K562 (cell line): ENCODE data around the gene RGL2. TPM values are rescaled to one million over a fixed set of nuclear protein-coding genes. Genes with fewer than 3 reads are reported as not detected.

ENCODE experiments used
- EHMT2 ChIP-seq: fragments of 450-650 bp; IDR thresholded peaks from 2 replicates; pipeline ENCODE4 v1.6.1; 2018; ENCODE audit warnings: antibody characterized with exemption
- ESRRB ChIP-seq: fragments of 250-450 bp; sonication (Bioruptor Pico); IDR thresholded peaks from 2 replicates; pipeline ENCODE4 v1.5.0; 2020; ENCODE audit warnings: mild to moderate bottlenecking, moderate library complexity, borderline replicate concordance
- FOSL1 ChIP-seq: fragments of 200-800 bp; sonication (Bioruptor generic); conservative IDR thresholded peaks from 2 replicates; pipeline ENCODE4 v1.6.1; 2016; ENCODE audit warnings: missing genetic modification characterization, missing compliant biosample characterization
- FOXA3 ChIP-seq, 2 experiments: fragments of 450-650 bp in 1 of 2; sonication (generic) in 1 of 2; formaldehyde crosslinking; IDR thresholded peaks in 1 of 2; conservative IDR thresholded peaks in 1 of 2; 2 replicates each; pipeline versions ENCODE4 v1.4.0 to v1.8.0; 2020 to 2022; ENCODE audit warnings: mild to moderate bottlenecking in 2 of 2, missing genetic modification reagents in 1 of 2
- GTF3C2 ChIP-seq: IDR thresholded peaks from 3 replicates; pipeline ENCODE4 v1.6.1; 2011; ENCODE audit warnings: borderline replicate concordance, mild to moderate bottlenecking, moderate library complexity; ENCODE audit not compliant: insufficient read length; ENCODE audit errors: extremely low read depth
- ILK ChIP-seq: fragments of 450-650 bp; IDR thresholded peaks from 2 replicates; pipeline ENCODE4 v1.6.1; 2016; ENCODE audit warnings: missing genetic modification characterization, low read depth, mild to moderate bottlenecking, missing compliant biosample characterization, moderate library complexity, borderline replicate concordance
- MBD2 ChIP-seq: sonication (generic); IDR thresholded peaks from 2 replicates; pipeline ENCODE4 v1.6.1; 2016; ENCODE audit warnings: low read depth, borderline replicate concordance
- MECOM ChIP-seq: fragments of 250-450 bp; sonication (Bioruptor Pico); IDR thresholded peaks from 2 replicates; pipeline ENCODE4 v1.8.0; 2022; ENCODE audit warnings: inconsistent platforms
- MLX ChIP-seq, 2 experiments: fragments of 450-650 bp in 1 of 2; sonication (generic) in 1 of 2; formaldehyde crosslinking; conservative IDR thresholded peaks; 2 replicates each; pipeline versions ENCODE4 v1.4.0 to v1.8.1; 2020 to 2022; ENCODE audit warnings: mild to moderate bottlenecking in 1 of 2, missing genetic modification reagents in 1 of 2
- NFYB ChIP-seq: IDR thresholded peaks from 2 replicates; pipeline ENCODE4 v1.6.1; 2011; ENCODE audit warnings: mild to moderate bottlenecking, moderate library complexity; ENCODE audit not compliant: insufficient read length; ENCODE audit errors: extremely low read depth
- RAD21 ChIP-seq, 2 experiments: fragments of 250-450 bp in 1 of 2; fragments of 450-650 bp in 1 of 2; sonication (Bioruptor Pico) in 1 of 2; formaldehyde crosslinking in 1 of 2; IDR thresholded peaks in 1 of 2; conservative IDR thresholded peaks in 1 of 2; 2 replicates each; pipeline versions ENCODE4 v1.4.0 to v1.8.0; 2020 to 2022; ENCODE audit warnings: mild to moderate bottlenecking in 2 of 2, moderate library complexity in 1 of 2
- RBM14 ChIP-seq: fragments of 200-400 bp; formaldehyde crosslinking; IDR thresholded peaks from 2 replicates; pipeline ENCODE4 v1.6.1; 2018; ENCODE audit warnings: low read depth, mild to moderate bottlenecking, low read length, moderate library complexity, borderline replicate concordance; ENCODE audit not compliant: insufficient read depth
- TCF7 ChIP-seq: sonication (generic); IDR thresholded peaks from 2 replicates; pipeline ENCODE4 v1.6.1; 2016; ENCODE audit warnings: antibody characterized with exemption, borderline replicate concordance
- ZNF445 ChIP-seq: fragments of 250-450 bp; sonication (Bioruptor Pico); IDR thresholded peaks from 2 replicates; pipeline ENCODE4 v1.4.0; 2020; ENCODE audit warnings: low read depth, mild to moderate bottlenecking, moderate library complexity
- polyA plus RNA-seq, 8 experiments: library from polyadenylated mRNA; depleted of rRNA in 4 of 8; stranded (reverse) in 5 of 8; unstranded in 3 of 8; fragments of >200 nt; fragmentation: Nextera tagmentation in 2 of 8; fragmentation: Illumina TruSeq in 1 of 8; extraction: Ambion mirVana in 2 of 8; extraction: Trizol in 1 of 8; gene quantifications; 2 replicates each; pipeline versions ENCODE4 v1.2.1 to v1.2.3, GENCODE V29; 2011 to 2014; ENCODE audit warnings: inconsistent platforms in 1 of 8, missing spikeins in 1 of 8
- total RNA-seq, 7 experiments: library from RNA; depleted of rRNA in 6 of 7; stranded (reverse); fragments of >200 nt in 6 of 7; fragmentation: Illumina TruSeq in 2 of 7; extraction: Trizol in 2 of 7; gene quantifications; 2 replicates each; pipeline versions ENCODE4 v1.2.1 to v1.2.3, GENCODE V29; 2011 to 2021; ENCODE audit warnings: low replicate concordance in 1 of 7
- TF ChIP-seq, protein P1 (sequence below): fragments of 450-650 bp; IDR thresholded peaks from 2 replicates; pipeline ENCODE4 v1.6.1; 2017; ENCODE audit warnings: mild to moderate bottlenecking, moderate library complexity

RGL2 gene
- total and polyA plus RNA-seq, 9 of the 15 experiments (the other 6 are each of a cell fraction or from before 2014, with no cell fraction given) = 1.8 to 57.1 (median 19.5) TPM

GRCh38 chr6:33288921-33289783 lies 9.6 kb downstream of the RGL2 start, which contains the start of the genes PFDN6 and WDR46 (continued):
- TF ChIP-seq GTF3C2 = no peak
- peak; percentile 63 for TF ChIP-seq FOSL1 (tag)
- TF ChIP-seq NFYB = peak; percentile 81
- peak; percentile 52 to 92; a peak in 3 of 4 replicates for TF ChIP-seq FOXA3 (CRISPR knock-in tag; conservative IDR thresholded peaks at IDR 0.05 in 1 of 2, IDR thresholded peaks at IDR 0.05 in 1 of 2)
- TF ChIP-seq MLX (CRISPR knock-in tag; conservative IDR thresholded peaks at IDR 0.05) = no peak
- no peak for TF ChIP-seq RBM14
- TF ChIP-seq TCF7 = no peak
- TF ChIP-seq EHMT2 = no peak
- no peak for TF ChIP-seq ESRRB (CRISPR knock-in tag)
- TF ChIP-seq, protein P1, sequence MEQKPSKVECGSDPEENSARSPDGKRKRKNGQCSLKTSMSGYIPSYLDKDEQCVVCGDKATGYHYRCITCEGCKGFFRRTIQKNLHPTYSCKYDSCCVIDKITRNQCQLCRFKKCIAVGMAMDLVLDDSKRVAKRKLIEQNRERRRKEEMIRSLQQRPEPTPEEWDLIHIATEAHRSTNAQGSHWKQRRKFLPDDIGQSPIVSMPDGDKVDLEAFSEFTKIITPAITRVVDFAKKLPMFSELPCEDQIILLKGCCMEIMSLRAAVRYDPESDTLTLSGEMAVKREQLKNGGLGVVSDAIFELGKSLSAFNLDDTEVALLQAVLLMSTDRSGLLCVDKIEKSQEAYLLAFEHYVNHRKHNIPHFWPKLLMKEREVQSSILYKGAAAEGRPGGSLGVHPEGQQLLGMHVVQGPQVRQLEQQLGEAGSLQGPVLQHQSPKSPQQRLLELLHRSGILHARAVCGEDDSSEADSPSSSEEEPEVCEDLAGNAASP = no peak
- TF ChIP-seq ZNF445 (CRISPR knock-in tag) = 0 out of 2 replicates have a peak, but pooled peaks have one; percentile 25
- TF ChIP-seq MBD2 = peak; percentile 94
- no peak for TF ChIP-seq RAD21 (CRISPR knock-in tag; conservative IDR thresholded peaks at IDR 0.05 in 1 of 2, IDR thresholded peaks at IDR 0.05 in 1 of 2)
- no peak for TF ChIP-seq MECOM (CRISPR knock-in tag)
- no peak for TF ChIP-seq ILK (tag)
